Suprapubic skin (tissue), 3 donors: ENCODE measurements around the gene SLC22A16.

ENCODE experiments used
- CTCF ChIP-seq, 2 donors: fragments of 200-600 bp in 1 of 2; fragments of 450-650 bp in 1 of 2; sonication (generic) in 1 of 2; IDR thresholded peaks; one replicate each; pipeline ENCODE4 v1.5.1; 2016 to 2019; ENCODE audit warnings: antibody characterized with exemption in 2 of 2, mild to moderate bottlenecking in 1 of 2, moderate library complexity in 1 of 2
- EP300 ChIP-seq: sonication (generic); formaldehyde crosslinking; IDR thresholded peaks from one replicate; pipeline ENCODE4 v1.6.1; 2017; ENCODE audit warnings: antibody characterized with exemption
- POLR2A ChIP-seq, 2 donors: fragments of 450-650 bp; IDR thresholded peaks; one replicate each; pipeline ENCODE4 v1.6.1; 2017; ENCODE audit warnings: antibody characterized with exemption in 2 of 2, mild to moderate bottlenecking in 2 of 2, moderate library complexity in 2 of 2

- TF ChIP-seq CTCF (IDR thresholded peaks at IDR 0.05), result no peak
- no peak for TF ChIP-seq POLR2A (IDR thresholded peaks at IDR 0.05)
- no peak for TF ChIP-seq EP300
Observed at GRCh38 chr6:110422444-110422822, 54.0 kb downstream of the SLC22A16 start.
